NCI-H446 treated with DMSO at 0.1 percent for 48 hours (cell line): ENCODE measurements around the gene TSPAN15.
"Not testable (repeated sequence)": the region's sequence is repeated elsewhere in the genome, so short reads cannot be mapped to it uniquely, and the experiment has no call there.

ENCODE experiments used
- DNase-seq: peaks from one replicate; lab custom pipeline; 2025; lab: John Stamatoyannopoulos, UW

Gene TSPAN15

DNA sequence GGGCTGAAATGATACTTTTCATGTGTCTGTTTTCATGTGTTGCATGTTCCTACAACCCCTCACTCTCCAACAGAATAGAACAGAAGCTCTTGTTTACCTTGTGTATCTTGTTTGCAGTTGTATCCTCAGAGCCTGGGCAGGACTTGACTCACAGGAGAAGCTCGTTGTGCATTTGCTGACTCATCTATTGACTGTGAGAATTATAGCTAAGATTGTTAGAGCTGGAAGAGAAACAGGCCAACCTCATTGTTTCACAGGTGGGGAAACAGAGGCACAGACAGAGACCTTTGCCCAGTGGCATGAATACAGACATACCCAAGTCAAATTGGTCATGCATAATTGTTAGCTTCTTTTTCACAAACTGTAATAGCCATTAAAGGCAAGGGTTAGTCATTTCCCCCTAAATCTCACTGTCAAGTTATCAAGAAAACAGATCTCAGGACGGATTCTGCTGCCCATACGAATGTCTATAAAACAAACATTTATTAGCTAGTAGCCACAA is 4.6 kb upstream of the TSPAN15 start:
- DNase-seq, result no peak

DNA sequence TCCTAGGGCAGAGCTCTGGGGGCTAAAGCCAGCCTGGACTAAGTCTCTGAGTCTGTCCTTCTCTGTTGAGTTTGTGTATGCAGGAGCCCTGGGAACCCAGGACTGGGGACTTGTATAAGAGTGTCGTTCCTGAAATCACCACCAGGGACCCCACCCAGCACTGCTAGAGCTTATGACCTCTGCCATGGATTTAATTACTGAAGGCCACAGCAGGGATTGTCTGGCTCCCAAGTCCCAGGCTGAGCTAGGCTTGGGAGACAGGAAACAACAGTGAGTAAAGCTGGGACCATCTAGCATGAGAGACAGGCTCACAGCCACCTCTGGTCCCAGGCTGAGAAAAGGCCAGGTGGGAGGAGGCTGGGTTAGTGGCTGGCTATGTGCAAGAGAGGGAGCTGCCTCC is 1.4 kb upstream of the TSPAN15 start:
- no peak for DNase-seq

DNA sequence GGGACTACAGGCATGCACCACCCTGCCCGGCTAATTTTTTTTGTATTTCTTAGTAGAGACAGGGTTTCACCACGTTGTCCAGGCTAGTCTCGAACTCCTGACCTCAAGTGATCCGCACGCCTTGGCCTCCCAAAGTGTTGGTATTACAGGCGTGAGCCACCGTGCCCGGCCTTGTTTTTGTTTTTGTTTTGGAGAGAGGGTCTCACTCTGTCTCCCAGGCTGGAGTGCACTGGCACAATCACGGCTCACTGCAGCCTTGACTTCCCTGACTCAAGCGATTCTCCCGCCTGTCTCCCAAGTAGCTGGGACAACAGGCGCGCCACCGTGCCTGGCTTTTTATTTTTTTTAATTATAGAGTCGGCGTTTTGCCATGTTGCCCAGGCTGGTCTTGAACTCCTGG is 870 bp upstream of the TSPAN15 start:
- not testable (repeated sequence) for DNase-seq

DNA sequence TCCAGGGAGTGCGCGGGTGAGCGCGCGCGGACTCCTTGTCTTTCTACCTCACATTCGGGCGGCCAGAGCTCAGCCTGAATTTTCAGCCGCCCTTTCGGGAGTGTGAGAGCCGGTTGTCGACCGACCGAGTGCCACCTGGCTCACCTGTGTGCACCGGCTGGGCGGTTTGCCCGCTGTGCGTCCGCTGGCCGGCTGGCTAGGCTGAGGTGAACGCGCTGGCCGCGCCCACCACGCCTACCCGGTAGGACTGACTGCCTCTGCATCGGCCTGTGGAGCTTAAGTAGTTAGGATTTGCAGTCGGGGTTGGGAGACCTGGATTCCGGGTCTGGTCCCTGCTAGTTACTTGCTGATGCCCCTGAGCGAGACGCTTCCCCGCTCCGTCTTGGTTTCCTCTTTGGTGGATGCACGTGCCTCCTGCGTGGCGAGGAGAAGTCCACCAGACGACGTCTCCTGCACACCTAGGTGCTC is 553 bp downstream of the TSPAN15 start:
- DNase-seq, result no peak

DNA sequence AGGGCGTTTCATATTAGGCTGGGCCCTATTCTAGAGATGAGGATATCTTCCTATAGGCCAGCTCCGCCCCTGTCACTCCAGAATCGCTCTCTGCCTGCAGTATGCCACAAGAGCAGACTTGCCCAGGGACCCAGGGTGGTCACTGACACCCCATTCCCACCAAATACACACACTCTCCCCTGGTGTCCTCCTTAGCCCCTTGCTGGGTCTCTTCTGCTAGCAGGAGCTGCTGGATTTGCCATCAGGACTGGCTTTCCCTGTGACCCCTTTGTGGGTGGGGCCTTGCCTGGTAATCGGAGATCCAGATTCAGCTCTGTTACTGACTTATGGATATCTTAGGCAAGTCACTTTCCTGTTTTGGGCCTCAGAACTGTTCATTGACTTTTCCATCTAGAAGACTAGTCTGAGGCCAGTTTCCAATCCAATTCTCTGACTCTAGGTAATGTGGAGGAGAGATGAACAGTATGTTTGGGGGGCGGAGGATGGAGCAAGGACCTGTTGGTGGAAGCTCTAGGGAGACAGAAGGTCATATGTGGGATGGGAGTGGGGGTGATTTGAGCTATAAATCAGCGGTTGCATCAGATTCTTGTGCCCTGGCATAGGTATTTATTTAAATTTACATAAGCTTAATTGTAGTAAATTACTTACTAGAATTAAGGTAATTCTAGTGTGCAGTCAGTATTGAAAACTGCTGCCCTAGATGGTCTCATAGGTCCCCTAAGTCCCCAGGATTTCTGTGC is 1.6 kb downstream of the TSPAN15 start:
- DNase-seq, result no peak

DNA sequence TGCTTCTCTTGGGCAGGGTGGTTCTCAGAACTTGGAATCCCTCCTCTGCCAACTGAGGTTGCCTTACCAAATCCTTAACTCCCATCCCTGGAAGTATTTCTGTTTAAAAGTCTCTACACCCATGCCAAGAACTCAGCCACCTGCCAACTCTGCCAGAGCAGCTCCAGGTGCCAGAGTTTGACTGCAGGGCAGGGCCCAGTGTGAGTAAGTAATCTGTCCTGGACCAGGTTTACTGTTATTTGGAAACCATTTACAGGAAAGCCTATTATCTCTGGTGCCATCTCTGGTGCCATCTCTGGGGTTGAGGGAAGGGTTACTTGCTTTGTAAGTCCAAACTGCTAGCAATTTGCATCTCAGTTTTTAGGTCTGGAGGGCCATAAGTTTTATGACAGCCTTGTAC is 2.5 kb downstream of the TSPAN15 start:
- DNase-seq, result no peak

DNA sequence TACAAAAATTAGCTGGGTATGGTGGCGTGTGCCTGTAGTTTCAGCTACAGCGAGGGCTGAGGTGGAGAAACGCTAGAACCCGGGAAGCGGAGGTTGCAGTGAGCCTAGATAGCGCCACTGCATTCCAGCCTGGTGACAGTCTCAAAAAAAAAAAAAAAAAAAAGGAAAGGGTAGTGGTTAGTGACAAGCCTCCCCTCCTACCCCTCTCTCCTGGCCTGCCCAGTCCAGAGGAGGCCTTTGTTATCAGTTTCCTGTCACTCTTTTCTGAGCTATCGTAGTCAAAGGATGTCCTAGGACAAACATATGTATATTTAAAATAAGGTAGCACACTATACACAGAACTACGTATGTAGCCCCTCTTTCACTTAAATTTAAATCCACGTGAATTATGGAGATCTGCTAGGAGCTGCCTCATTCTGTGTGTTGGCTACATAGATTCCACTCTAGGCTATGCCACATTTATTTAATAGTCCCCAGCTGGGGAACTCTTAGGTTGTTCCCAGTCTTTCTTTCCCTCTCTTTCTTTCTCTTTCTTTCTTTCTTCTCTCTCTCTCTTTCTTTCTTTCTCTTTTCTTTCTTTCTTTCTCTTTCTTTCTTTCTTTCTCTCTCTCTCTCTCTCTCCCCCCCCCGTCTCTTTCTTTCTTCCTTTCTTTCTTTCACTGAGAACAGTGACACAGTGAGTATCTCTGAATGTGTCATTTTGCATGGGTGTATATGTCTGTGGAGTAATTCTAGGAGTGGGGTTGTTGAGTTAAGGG is 3.9 kb downstream of the TSPAN15 start:
- no peak for DNase-seq

DNA sequence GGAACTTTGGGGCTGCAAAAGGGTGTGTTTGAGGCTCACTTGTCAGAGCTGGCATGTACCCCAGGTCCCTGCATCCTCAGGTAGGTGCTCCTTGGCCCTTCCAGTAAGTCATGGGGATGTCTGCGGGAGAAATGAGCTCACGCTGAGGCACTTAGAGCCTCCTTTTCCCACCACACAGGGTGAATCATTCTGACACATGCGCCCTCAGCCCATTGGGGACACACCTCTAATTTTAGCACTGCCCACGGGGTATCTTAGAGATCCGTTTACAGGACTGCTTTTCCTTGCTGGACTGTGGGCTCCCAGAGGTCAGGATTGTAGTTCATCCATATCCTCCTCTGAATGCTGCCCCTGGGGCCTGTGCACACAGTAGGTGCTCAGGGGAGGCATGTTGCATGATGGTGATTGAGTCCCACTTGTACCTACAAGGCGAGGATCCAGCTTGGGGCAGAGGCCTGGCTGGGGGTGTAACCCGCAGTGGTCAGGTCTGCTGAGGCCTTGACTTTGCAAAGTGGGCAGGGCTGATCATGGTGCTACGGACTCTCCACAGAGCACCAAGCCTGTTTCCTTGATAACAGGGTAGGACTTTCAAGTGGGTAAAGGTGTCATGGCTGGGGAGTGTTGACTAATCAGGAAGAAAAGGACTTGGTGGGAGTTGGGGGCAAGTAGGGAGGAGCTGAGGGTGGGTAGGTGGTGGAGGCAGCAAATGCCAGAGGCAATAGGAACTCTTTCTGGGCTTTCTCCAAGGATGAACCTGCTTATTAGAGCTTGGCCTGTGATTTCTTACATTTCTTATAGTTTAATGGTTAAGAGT is 5.8 kb downstream of the TSPAN15 start:
- DNase-seq, result no peak

DNA sequence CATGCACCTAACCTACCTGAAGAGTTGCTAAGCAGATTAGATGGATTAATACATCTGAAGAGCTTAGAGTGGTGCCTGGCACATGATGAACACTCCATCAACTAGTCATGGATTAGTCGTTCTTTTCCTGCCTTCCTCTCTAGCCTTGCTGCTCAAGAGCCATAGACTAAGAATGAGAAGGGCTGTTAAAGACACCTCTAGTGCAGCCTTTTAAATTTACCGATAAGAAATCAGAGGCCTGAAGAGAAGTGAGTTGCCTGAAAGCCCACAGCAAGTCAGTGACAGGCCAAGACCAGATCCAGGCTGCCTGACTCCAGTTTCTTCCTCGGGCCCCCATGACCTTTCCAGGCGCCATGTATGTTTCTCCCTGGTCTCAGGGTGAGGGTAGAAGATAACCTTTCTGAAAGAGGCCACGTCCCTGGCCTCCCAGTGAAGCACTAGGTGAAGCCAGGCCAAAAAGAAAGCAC is 6.5 kb downstream of the TSPAN15 start:
- no peak for DNase-seq

DNA sequence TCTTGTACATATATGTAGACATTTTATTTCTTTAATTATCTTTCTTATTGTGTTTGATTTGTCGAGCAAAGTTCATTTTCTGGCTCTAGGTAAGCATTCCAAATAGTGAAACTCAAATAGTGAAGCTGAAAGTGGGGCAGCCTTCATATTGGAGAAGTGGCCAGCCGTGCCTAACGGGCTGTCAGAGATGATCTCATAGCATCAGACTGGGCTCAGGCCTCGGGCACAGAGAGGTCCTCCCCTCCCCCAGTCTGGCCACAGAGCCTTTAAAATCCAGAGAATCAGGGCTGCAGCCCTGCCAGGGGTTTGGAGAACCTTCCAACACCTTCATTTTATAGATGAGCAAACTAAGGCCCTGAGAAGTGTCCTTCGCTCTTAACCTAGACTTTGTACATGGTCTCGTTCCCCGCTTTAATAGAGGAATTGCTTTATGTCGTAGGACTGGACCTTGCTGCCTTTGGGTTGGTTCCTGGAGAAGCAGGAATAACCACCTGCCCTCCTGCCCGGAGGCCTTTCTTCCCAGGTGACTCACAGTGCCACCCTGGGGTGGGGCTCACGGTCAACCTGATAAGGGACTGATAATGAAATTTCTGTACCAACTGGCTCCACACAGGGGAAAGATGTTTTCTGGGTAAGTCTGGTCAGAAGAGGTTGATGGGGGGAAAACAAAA is 7.3 kb downstream of the TSPAN15 start:
- DNase-seq, result no peak

DNA sequence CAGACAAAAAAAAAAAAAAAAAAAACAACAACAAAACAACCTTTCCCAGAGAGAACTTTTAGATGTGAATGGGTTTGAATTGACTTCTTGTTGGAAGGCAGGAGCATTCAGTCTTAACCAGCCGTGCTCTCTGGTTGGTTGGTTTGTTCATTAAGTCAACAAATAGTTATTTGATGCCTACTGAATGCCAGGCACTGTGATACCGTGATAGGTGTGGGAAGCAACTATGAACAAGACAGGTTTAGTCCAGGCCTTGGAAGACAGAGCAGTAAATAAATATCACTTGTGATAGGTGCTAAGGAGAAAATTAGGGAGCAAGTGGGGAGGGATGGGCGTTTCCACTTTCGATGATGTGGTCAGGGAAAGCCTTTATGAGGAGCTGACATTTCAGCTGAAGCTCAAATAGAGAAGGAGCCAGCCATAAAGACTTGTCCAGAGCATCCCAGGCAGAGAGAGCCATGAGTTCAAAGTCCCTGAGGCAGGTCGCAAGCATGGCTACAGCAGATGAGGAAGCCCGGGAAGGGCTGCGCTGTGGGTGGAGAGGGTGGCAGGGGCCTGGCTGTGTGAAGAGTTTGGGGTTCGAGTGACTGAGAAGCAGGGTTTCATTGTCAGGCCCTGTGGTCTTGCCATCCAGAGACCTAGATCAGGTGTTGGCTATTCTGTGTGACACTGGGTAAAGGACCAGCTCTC is 8.0 kb downstream of the TSPAN15 start:
- DNase-seq, result no peak

DNA sequence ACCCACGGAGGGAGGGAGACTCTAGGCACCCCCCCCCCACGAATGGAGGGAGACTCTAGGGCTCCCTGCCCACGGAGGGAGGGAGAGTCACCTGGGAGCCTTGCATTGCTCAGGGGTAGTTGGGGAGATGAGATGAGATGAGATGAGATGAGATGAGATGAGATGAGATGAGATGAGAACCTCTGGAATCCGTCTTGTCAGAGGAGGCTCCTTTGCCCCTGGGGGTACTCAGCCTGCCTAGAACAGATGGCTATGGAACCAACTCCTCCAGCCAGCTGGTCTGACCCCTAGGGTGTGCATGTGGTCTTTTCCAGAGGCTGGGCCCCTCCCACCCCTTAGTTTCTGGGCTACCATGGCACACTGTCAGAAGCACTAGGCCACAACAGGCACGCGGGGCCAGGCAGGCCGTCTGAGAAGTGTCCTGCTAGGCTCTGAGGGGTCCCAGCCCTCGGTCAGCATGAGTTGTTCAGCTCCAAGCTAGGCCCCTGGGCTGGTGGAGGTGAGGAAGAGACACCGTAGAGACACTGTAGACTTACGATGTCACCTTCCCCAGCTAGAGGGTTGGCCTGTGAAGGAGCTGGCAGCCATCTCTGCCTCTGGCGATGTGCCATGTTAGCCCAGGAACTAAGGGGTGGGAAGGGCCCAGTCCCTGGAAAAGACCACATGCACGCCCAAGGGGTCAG is 8.8 kb downstream of the TSPAN15 start:
- DNase-seq, result no peak

DNA sequence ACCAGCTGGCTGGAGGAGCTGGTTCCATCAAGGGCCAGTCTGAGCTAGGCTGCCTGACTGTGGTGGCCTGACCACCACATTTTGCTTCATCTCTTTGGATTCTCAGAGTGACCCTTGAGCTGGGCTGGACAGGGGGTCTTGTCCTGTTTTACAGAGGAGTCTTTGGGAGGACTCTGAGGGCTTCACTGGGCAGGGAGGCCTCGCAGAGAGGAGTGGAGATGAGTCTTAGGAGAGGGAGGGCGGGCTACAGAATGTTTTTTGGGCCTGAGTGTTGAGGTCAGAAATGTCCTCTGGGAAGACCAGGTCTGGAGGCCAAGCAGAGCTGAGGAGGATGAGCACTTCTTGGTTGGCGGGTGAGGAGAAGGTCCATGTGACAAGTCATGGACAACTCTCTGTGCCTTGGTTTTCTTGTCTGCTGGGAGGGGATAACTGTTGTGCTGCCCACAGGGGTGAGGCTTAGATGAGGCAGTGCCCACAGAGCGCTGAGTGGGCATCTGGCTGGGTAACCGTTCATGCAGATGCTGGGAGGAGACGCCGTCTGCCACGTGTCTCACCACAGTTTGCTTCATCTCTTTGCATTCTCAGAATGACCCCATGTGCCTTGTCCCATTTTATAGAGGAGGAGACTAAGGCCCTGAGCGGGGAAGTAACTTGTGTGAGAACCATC is 9.4 kb downstream of the TSPAN15 start:
- no peak for DNase-seq

DNA sequence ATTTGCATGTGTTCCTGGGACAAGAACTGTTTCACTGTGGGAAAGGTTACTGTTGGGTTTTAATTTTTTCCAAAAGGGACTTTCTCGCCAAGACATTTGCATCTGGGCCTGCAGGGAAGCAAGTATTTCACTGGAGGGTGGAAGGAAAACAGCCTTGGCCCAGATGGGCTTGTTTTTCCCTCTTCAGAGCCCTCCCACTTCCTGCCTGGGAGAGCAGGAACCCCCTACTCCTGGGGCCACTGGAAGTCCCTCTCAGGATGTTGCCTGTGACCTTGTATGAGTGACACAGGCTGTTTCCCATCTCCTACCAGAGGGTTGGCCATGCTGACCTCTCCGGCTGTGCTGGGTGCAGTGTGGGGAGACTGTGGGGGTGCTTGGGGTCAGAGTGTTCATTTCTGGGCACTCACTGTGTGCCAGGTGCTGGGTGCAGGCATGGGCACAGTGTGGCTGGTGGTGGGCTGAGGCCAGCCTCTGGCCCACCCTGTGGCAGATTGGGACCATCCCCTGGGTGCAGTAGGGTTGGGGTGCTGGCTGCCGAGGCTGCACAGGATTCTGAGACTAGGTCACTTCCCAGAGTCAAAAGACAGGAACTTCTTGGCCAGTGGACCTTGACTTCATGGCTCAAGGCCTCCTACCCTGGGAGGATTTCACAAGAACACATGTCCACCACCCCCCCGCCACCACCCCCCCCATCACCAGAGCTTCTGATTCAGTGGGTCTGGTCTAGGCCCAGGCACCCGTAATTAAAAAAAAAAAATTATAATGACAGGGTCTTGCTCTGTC is 10.2 kb downstream of the TSPAN15 start:
- no peak for DNase-seq

DNA sequence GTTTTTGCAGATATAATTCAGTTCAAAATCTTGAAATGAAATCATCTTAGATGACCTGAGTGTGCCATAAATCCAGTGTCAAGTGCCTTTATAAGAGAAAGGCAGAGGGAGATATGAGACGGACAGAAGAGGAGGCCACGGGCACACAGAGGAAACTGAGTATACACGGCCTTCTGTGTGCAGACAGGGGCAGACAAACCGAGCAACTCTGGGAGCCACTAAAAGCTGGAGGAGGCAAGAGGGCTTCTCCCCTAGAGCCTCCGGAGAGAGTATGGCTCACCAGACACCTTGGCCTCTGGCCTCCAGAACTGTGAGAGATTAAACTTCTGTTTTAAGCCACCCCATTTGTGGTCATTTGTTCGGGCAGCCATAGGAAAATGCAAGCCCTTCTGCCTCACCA is 12.6 kb downstream of the TSPAN15 start:
- no peak for DNase-seq

DNA sequence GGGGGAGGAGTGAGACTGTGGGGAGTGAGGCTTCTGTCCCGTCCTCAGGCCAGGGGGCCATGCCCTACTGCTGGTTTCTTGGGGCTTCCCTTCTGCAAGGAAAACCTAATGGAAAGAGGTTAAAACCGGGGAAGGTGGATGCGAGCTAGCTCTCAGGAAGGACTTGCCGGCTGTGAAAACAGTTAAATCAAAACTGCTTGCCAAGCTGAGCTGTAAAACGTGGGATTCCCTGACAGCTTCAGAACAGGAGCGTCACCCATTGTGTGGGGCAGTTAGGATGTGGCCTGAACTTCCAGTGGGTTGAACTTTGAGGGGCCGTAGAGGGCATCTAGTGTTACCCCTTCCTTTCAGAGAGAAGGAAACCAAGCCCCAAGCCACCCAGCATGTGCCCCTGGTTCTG is 13.1 kb downstream of the TSPAN15 start:
- no peak for DNase-seq

DNA sequence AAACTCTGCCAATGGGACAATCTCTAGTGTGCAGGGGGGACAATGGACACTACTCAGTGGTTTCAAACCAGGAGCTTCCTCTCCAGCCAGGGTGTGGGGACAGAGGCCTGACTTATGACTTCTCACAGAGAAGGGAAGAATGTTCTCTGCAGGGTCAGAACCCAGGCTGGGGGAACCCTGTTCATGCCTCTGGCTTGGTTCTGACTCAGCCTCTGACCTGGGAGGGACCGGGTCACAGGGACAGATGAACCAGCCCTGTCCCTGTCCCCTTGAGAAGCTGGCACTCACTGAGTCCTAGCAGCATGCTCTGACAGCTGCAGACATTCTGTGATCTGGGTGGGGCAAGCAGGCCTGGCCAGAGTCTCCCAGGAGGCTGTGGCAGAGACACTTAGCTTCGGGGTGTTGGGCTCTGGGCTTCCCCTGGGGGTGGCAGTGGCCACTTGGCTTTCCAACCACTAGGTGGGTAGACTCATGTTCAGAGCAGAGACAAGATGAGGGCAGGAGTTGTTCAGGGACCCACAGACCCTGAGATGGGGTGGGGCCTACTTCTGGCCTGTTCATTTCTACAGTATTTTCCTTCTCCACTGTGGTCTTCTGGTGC is 13.6 kb downstream of the TSPAN15 start:
- DNase-seq, result no peak

DNA sequence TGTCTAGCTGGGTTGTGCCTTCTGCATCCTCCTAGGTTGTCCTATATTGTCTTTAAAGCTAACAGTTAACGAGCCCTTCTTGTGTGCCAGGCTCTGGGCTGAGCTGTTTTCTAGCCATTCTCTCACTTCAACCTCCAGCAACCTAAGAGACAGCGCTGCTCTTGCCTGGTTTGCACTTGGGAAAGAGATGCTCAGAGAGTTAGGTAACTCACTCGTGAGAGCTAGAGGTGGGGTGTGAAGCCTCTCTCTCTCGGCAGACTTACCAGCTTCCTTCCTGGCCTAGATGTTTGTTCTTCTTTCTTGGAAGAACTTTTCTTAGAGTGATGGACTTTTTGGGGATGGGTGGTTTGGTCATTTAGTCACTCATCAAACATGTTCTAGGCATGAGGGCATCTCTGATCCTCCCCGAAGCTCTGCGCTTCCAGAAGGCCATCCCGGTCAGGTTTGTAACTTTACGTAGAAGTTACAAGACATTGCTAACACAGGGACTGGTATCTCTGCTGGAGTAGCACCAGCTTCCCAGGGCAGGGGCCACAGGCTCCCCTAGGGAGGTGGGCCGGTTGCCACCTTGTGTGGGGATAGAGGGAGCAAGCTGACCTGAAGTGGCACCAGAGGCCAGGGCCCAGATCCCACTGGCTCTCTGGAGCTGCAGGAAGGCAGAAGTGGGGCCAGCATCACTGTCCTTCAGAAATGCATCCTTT is 14.3 kb downstream of the TSPAN15 start:
- DNase-seq, result no peak
